ENCODE measurements around the gene ZNF438.

ZNF438 gene

GRCh38 chr10:31014161-31014875 is 17.3 kb downstream of the ZNF438 start:
- DNase-seq (ENCODE audit: low spot score): no peak

GRCh38 chr10:31013331-31013730 is 18.3 kb downstream of the ZNF438 start:
- no peak for DNase-seq (ENCODE audit: low spot score)

DNA sequence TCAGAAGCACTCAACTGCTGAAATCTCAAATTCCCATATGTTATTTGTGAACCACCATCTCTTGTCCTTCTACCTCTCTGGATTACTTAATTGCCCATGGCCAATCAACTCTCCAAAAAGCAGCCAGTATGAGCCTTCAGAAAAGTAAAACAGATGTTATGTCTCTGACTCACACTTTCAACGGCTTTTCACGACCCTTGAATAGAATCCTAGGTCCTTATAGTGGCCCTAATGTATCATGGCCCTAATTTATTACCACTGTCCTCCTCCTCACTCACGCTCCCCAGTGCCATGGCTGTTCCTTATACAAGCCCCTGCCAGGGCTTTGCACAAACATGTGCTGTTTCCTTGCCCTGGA is 20.0 kb downstream of the ZNF438 start:
- no peak for DNase-seq (ENCODE audit: low spot score)

GRCh38 chr10:31011017-31011664 is 20.5 kb downstream of the ZNF438 start:
- no peak for DNase-seq (ENCODE audit: low spot score)

DNA sequence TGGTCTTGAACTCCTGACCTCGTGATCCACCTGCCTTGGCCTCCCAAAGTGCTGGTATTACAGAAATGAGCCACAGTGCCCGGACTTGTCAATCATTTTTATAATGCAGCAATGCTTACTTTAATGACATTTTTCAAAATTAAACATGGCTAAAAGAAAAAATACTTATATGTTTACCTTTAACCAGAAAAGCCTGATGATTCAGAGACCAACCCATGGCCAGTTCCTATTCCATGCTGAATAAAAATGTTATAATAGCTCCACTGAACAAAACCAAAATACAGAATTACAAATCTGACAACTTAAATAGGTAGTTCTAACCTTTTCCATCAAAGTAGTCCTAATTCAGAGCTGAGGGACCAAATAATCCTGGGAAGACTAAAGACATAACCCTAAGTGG is 21.6 kb downstream of the ZNF438 start:
- DNase-seq (ENCODE audit: low spot score): no peak

GRCh38 chr10:31005895-31006294 is 25.8 kb downstream of the ZNF438 start:
- no peak for DNase-seq (ENCODE audit: low spot score)

- no peak for DNase-seq (ENCODE audit: low spot score)
Measured at GRCh38 chr10:31004611-31005193, 27.0 kb downstream of the ZNF438 start.

DNA sequence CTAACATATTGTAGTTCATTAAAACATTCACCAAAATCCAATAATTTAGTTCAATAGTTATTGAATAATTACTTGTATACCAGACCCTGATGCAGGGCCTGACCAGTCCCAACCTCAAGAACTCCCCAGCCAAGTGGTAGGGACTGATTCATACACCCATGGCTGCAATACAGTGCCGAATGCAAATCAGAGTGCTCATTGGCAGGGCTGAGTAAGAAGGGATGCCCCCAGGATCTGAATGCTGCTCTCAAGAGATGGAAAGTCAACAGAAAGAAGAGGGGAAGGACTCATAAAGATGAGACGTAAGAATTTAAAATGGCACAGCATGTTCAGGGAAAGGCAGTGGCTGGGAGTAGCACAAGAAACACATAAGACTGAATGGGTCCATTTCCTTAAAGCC is 29.9 kb downstream of the ZNF438 start:
- no peak for DNase-seq (ENCODE audit: low spot score)

GRCh38 chr10:31000867-31001266 is 30.8 kb downstream of the ZNF438 start:
- no peak for DNase-seq (ENCODE audit: low spot score)

DNA sequence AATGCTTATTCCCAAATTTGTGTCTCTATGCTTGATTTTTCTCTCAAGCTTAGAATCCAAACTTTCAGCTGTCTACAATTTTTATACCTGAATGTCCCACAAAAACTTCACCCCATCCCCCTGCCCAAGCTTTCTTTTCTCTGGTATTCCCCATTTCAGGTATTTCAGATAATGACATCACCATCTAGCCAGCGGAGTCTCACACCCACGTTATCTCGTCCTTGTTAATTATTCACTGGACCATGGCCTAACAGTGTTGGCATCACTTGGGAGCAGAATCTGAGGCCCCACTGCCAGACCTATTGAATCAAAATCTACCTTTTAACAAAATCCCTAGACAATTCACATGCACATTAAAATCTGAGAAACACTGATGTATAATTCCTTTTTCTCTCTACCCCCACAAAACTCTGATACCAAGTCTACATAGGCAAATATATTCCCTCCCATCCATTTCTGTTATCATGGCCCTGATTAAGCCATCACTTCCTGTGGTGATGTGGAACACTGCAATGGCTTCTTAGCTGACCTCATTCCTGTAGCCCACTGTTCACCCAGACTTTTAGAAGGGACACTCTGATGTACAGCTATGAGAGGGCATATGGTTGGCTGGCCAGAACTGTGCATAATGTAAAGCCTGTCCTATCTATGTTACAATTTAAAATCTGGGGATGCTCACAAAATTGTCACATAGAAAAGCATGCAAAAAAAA is 31.4 kb downstream of the ZNF438 start:
- no peak for DNase-seq (ENCODE audit: low spot score)

DNA sequence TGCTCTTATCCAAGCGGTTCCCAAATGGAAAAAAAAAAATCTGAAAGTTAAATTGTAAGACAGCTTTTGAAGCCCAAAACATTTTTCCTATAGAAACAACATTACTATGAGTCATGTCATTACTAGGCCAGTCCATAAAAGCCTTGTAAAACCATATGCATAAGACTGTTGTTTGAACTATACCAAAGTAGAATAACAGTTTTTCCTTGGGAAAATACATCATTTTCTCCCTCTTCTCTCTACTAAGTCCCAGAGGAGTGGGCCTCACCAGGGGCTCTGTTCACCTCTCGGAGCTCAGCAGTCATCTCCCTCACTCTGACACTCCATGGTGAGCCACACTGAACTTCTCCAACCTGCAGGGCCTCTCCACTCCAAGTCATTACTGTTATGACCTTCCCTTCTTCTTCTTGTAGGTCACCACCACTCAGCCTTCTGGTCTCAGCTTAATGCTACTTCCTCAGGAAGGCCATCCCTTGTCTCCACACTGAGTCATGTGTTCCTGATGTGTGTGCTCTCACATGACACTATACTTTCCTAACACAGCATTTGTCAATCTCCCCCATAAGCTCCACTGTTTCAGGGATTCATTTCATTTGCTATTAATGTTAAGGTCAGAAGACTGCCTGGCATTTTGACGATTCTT is 32.5 kb downstream of the ZNF438 start:
- no peak for DNase-seq (ENCODE audit: low spot score)

DNA sequence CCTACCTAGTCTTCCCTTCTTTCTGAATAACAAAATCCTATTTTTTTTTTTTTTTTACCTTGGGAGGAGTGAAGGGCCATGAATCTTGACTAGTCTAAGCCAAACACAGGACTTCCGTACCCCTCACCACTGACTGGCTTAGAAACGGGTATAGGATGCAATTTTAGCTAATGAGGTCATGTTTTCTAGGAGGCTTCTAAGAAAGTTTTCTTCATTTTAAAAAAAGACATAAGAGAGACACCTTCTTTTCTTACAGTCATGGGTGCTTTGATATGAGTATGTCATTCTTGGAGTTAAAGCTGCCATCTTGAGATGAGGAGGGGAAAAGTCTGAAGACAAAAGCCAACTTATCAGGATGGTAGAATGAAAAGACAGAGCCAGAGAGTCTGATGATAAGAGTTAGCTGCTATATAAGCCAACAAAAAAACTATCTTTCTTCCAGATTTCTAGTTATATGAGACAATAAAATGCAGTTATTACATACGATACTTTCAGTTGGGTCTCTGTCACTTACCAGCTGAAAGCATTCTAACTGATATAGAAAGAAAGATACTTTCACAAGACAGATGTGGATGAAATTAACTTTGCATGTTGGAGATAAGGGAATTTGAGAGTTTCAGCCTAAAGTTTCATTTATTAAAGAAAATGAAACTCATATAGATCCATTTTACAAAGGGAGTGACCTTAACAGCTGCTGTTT is 34.0 kb downstream of the ZNF438 start:
- DNase-seq (ENCODE audit: low spot score): no peak

- no peak for DNase-seq (ENCODE audit: low spot score)
Measured at GRCh38 chr10:30996481-30997005, 35.1 kb downstream of the ZNF438 start.

- DNase-seq (ENCODE audit: low spot score): no peak
Measured at GRCh38 chr10:30995081-30995770, 36.4 kb downstream of the ZNF438 start.

DNA sequence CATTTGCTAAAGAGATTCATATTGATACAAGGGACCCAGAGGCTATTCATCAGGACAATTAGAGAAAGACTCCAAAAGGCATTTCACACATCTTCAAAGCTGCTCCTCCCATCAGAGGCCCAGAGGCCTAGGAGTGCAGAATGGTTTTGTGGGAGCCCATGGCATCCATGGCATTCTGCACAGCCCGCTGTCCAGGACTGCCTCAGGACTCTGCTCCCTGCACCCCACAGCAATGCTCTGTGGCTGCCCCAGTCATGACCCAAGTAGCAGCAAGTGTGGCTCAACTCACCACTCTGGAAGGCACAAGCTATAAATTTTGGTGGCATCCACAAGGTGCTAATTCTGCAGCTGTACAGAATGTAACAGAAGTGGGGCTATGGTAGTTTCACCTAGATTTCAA is 38.5 kb downstream of the ZNF438 start:
- no peak for DNase-seq (ENCODE audit: low spot score)

DNA sequence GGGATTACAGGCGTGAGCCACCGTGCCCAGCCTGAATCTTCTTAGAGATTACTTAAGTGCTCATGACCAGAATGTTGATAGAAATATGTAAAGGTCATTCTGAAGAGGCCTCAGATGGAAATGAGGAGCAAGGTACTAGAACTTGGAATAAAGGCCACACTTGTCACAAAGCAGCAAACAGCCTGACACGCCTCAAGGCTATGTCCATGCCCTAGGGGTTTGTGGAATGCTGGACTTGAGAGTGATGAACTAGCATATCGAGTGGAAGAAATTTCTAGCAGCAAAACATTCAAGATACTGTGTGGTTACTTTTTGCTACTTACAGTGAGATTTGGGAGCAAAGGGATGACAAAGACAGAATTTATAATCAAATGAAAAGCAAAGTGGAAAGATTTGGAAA is 39.0 kb downstream of the ZNF438 start:
- no peak for DNase-seq (ENCODE audit: low spot score)

DNA sequence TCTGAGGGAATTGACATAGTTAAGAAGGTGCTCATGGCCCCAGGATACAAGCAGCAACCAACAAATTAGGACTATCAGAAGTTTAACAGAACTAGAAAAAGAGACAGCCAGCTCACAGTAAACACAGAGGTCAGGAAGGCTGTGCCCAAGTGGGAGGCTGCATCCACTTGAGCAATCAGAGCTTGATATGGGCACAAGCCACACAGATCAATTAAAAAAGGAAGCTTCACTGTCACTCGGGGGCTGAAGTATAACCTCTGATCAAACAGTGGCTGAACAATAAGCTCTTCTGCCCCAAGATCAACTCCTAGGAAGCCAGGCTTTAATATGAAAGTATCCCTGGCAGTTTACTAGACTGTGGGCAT is 40.0 kb downstream of the ZNF438 start:
- no peak for DNase-seq (ENCODE audit: low spot score)

- DNase-seq (ENCODE audit: low spot score): no peak
Measured at GRCh38 chr10:30990971-30991646, 40.6 kb downstream of the ZNF438 start.

- DNase-seq (ENCODE audit: low spot score): no peak
Measured at GRCh38 chr10:30990351-30990750, 41.3 kb downstream of the ZNF438 start.

GRCh38 chr10:30988831-30989435 is 42.7 kb downstream of the ZNF438 start:
- no peak for DNase-seq (ENCODE audit: low spot score)
